ENCODE measurements around the gene GLT1D1. TPM values are rescaled to one million over a fixed set of nuclear protein-coding genes. Genes with fewer than 3 reads are reported as not detected.
"Not testable (repeated sequence)": the region's sequence is repeated elsewhere in the genome, so short reads cannot be mapped to it uniquely, and the experiment has no call there.

GLT1D1 gene
- total RNA-seq, 4 donors from 2014 or later: not detected

DNA sequence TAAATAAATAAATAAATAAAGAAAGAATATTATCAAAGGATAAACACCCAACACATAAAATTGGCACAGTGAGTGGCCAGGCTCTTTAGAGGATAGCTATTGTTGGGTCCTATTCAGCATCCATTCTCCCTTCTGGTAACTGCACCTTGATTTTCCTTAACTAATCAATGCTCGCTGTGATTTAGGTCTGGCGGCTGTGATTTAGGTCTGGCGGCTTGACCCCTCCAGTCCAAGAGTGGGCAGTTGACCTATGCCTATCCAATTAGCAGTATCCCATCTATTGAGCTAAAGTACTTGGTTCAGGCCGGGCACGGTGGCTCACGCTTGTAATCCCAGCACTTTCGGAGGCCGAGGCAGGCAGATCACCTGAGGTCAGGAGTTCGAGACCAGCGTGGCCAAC, 19.9 kb upstream of the GLT1D1 start:
- 86 to 96% methylated on average over 1 to 10 of the region's 10 CpGs for WGBS, 2 donors (ENCODE audit: low coverage in 1 of 2)
- no peak overlapping the region for H3K27ac ChIP-seq
- H3K4me3 ChIP-seq: no peak overlapping the region
- intact Hi-C loops (cut with DNase I; ENCODE audit: low total_unique reads) (no loop called here), in situ Hi-C loops (cut with MboI; ENCODE audit: low pct_ligation_motif_present in 1 of 4, low pct_unique_long_range_greater_than_20kb in 1 of 4, low sequenced_read_pairs in 3 of 4) (no loop called here)
- TF ChIP-seq POLR2A (IDR thresholded peaks at IDR 0.05) (no peak), EP300 (IDR thresholded peaks at IDR 0.05; ENCODE audit: low read depth) (no peak), POLR2AphosphoS5 (IDR thresholded peaks at IDR 0.05) (no peak)
- TF ChIP-seq, protein P1, sequence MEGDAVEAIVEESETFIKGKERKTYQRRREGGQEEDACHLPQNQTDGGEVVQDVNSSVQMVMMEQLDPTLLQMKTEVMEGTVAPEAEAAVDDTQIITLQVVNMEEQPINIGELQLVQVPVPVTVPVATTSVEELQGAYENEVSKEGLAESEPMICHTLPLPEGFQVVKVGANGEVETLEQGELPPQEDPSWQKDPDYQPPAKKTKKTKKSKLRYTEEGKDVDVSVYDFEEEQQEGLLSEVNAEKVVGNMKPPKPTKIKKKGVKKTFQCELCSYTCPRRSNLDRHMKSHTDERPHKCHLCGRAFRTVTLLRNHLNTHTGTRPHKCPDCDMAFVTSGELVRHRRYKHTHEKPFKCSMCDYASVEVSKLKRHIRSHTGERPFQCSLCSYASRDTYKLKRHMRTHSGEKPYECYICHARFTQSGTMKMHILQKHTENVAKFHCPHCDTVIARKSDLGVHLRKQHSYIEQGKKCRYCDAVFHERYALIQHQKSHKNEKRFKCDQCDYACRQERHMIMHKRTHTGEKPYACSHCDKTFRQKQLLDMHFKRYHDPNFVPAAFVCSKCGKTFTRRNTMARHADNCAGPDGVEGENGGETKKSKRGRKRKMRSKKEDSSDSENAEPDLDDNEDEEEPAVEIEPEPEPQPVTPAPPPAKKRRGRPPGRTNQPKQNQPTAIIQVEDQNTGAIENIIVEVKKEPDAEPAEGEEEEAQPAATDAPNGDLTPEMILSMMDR (IDR thresholded peaks at IDR 0.05): no peak
- H3K4me1 ChIP-seq: no peaks in the 10 kb centered on the region
- no peaks in the 10 kb centered on the region for H3K36me3 ChIP-seq
- DNase-seq: no peak
- H3K9me3 ChIP-seq: no peaks in the 10 kb centered on the region
- no peaks in the 10 kb centered on the region for H3K27me3 ChIP-seq

DNA sequence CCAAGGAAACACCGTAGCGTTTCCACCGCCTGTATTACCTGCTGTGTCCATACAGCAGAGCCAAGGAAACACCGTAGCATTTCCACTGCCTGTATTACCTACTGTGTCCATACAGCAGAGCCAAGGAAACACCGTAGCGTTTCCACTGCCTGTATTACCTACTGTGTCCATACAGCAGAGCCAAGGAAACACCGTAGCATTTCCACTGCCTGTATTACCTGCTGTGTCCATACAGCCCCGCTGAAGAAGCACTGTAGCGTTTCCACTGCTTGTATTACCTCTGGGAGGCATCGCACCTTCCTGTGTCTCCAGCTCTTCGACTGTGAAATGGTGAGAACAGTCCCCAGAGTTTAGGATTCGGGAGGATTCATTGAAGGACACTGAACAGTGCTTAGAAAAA, 13.4 kb upstream of the GLT1D1 start:
- intact Hi-C loops (cut with DNase I; ENCODE audit: low total_unique reads); H3K9me3 ChIP-seq; in situ Hi-C loops (cut with MboI; ENCODE audit: low pct_ligation_motif_present in 1 of 4, low pct_unique_long_range_greater_than_20kb in 1 of 4, low sequenced_read_pairs in 3 of 4); H3K27ac ChIP-seq; H3K36me3 ChIP-seq; H3K4me3 ChIP-seq; H3K4me1 ChIP-seq; DNase-seq; H3K27me3 ChIP-seq: not testable (repeated sequence)
- WGBS, 2 donors (ENCODE audit: low coverage in 1 of 2): 83 to 86% methylated on average over 9 to 12 of the region's 12 CpGs

DNA sequence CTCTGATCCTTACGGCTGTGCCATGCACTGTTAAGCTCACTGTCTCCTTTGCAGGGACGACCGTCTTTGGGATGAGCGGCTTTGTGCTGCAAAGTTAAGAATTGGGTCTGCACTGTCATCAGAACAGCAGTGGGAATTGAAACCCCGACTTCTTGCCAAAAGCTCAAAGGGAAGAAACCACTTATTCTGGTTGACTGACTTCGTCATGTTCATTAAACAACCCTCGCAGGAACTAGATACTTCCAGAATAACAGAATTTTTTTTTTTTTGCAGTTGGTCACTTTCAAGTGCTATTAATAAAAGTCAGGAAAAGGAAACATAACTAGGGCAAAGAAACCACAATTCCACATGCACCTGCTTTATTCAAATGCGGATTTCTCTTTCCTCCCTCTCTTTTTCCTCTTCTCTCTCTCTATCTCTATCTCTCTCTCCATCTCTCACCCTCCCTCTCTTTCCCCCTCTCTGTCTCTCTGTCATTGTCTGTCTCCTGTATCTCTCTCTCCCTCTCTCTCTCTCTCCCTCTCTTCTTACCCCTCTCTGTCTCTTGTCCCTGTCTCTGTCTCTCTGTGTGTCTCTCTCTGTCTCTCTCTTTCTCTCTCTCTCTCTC, 12.3 kb upstream of the GLT1D1 start:
- H3K36me3 ChIP-seq: no peaks in the 10 kb centered on the region
- whole genome bisulfite sequencing, 2 donors (ENCODE audit: low coverage in 1 of 2): 37 to 53% methylated on average over 8 of the region's 8 CpGs
- no peak overlapping the region for H3K27ac ChIP-seq
- no peaks in the 10 kb centered on the region for H3K4me1 ChIP-seq
- no peak for DNase-seq
- in situ Hi-C loops (cut with MboI; ENCODE audit: low pct_ligation_motif_present in 1 of 4, low pct_unique_long_range_greater_than_20kb in 1 of 4, low sequenced_read_pairs in 3 of 4) (no loop called here), intact Hi-C loops (cut with DNase I; ENCODE audit: low total_unique reads) (no loop called here)
- H3K4me3 ChIP-seq: no peak overlapping the region
- H3K27me3 ChIP-seq: no peaks in the 10 kb centered on the region
- no peaks in the 10 kb centered on the region for H3K9me3 ChIP-seq
- TF ChIP-seq EP300 (IDR thresholded peaks at IDR 0.05; ENCODE audit: low read depth) (no peak), POLR2AphosphoS5 (IDR thresholded peaks at IDR 0.05) (no peak), POLR2A (IDR thresholded peaks at IDR 0.05) (no peak)
- TF ChIP-seq, protein P1 (IDR thresholded peaks at IDR 0.05): no peak

DNA sequence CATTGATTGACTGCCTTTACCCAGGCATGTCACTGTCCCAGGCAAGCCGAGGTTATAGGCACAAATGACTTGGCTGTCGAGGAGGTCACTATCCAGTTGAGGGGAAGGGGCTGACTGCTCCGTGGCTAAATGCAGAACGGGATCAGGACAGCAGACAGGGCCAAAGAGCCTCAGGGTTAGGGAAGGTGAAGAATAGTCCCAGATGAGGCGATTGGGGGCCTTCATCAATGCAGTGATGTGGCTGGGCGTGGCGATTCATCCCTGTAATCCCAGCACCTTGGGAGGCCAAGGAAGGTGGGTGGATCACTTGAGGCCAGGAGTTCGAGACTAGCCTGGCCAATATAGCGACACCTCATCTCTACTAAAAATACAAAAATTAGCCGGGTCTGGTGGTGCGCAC, 10.7 kb upstream of the GLT1D1 start:
- in situ Hi-C loops (cut with MboI; ENCODE audit: low pct_ligation_motif_present in 1 of 4, low pct_unique_long_range_greater_than_20kb in 1 of 4, low sequenced_read_pairs in 3 of 4): no loop called here

More for the DNA sequence above, 10.7 kb upstream of the GLT1D1 start:
- WGBS, 2 donors (ENCODE audit: low coverage in 1 of 2): 82 to 89% methylated on average over 6 to 11 of the region's 11 CpGs
- intact Hi-C loops (cut with DNase I; ENCODE audit: low total_unique reads): no loop called here
- Histone ChIP-seq H3K9me3 (no peaks in the 10 kb centered on the region), H3K4me1 (no peaks in the 10 kb centered on the region), H3K4me3 (no peak overlapping the region), H3K27me3 (no peaks in the 10 kb centered on the region), H3K27ac (no peak overlapping the region), H3K36me3 (no peaks in the 10 kb centered on the region)
- DNase-seq: no peak
- TF ChIP-seq EP300 (IDR thresholded peaks at IDR 0.05; ENCODE audit: low read depth) (no peak), POLR2A (IDR thresholded peaks at IDR 0.05) (no peak), POLR2AphosphoS5 (IDR thresholded peaks at IDR 0.05) (no peak)
- TF ChIP-seq, protein P1 (IDR thresholded peaks at IDR 0.05): no peak

All from transverse colon (tissue), 4 donors.